Stimulated activated CD8-positive, alpha-beta memory T cell treated with anti-CD3 and anti-CD28 coated beads, Interleukin-4, amount 100 ng/mL, for 48 hours (primary cell): Measurements from ENCODE around the gene NFKBIB.

Source experiments
- DNase-seq: peaks from one replicate; pipeline ENCODE4 v3.0.0-alpha.2; 2020

The NFKBIB gene

GRCh38 chr19:38907670-38908069 lies 7.9 kb downstream of the NFKBIB start:
- DNase-seq: no peak

GRCh38 chr19:38908911-38909310 lies 9.1 kb downstream of the NFKBIB start:
- DNase-seq: no peak

DNA sequence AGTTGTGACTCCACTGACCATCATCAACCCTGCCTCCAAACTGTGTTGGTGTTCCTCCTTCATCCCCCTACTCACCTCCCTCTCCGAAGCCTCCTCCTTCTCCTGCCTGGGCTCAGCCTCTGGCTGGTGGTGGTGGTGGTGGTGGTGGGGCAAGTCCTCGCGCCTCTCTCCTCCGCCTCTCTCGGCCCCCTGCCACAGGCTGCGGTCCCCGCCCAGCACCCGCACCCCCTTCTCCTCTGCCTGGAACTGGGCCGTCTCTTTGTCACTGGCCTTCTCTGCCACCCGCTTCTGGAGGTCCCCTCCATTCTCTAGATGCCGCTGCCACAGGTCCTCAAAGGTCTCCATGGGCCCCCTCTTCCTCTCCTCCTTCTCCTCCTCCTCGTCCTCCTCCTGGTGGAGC lies 10.7 kb downstream of the NFKBIB start:
- no peak for DNase-seq

DNA sequence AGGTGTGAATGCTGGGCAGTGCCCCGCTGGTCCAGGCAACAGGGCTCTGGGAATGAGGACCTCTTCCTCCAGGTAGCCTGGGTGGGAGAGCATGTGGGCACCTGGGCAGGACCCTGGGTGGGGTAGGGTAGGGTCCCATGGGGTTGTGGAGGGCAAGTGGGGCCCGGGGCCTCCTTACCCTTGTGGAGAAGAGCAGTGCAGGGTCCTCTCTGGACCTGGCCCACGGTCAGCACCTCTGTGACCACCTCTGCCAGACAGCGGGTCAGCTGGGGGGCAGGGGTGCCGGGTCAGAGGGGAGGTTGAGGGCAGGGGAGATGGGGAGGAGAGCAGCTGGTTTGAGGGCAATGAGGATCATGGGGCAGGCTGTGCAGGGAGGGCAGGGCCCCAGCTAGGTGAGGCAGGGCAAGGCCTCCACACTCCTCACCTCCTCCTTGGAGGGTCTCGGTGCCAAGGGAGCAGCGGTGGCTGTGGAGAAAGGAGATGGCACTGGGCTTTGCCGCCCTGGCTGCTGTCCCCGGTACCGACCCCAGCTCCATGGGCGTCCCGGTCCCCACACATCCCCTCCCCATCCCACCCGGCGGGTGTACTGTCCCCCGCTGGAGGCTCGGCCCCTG lies 11.7 kb downstream of the NFKBIB start:
- DNase-seq: no peak

DNA sequence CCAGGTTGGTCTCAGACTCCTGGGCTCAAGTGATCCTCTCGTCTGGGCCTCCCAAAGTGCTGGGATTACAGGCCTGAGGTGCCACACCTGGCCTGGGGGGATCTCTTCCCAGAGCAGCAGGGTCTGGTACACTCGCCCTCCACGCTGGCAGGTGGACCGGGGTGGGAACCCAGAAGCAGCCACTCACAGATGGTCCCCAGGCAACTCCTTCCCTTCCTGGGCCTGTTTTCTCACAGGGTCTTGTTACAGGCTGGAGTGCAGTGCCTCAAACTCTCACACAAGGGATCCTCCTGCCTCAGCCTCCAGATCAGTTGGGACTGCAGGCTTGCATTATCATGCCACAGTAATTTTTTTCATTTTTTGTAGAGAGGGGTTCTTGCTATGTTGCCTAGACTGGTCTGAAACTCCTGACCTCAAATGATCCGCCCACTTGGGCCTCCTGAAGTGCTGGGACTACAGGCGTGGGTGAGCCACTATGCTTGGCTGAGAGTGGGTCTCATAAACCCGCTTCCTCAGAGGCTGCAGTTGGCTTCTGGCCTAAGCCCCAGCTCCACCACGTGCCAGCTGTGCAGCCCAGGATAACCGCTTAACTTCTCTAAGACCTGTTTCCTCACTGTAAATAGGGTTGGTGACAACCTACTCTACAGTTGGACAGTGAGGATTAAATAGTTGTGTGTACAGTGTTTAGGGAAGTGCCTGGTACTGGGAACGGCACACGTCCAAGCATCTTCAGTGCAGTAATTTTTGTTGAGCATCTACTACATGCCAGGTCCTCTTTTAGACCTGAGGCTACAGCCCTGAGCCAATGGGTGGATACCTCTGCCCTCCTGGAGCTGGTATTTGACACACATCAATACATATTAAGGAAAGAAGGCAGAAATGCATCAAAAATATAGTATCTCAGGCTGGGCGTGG lies 13.1 kb downstream of the NFKBIB start:
- no peak for DNase-seq

DNA sequence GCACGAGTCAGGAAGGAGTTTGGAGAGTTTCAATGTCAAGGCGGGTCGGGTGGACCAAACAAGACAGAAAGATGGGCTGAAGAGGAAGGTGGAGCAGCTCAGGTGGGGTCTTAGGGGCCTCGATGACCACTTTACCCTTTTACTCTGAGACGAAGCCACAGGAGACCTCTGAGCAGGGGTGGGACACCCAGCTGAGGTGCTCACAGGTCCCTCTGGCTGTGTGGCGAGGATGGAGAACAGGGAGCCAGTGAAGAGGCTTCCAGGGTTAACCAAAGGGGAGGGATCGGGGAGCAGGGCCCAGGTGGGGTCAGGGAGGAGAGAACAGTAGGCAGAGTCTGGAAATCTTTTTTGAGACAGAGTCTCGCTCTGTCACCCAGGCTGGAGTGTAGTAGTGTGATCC lies 14.2 kb downstream of the NFKBIB start:
- no peak for DNase-seq

DNA sequence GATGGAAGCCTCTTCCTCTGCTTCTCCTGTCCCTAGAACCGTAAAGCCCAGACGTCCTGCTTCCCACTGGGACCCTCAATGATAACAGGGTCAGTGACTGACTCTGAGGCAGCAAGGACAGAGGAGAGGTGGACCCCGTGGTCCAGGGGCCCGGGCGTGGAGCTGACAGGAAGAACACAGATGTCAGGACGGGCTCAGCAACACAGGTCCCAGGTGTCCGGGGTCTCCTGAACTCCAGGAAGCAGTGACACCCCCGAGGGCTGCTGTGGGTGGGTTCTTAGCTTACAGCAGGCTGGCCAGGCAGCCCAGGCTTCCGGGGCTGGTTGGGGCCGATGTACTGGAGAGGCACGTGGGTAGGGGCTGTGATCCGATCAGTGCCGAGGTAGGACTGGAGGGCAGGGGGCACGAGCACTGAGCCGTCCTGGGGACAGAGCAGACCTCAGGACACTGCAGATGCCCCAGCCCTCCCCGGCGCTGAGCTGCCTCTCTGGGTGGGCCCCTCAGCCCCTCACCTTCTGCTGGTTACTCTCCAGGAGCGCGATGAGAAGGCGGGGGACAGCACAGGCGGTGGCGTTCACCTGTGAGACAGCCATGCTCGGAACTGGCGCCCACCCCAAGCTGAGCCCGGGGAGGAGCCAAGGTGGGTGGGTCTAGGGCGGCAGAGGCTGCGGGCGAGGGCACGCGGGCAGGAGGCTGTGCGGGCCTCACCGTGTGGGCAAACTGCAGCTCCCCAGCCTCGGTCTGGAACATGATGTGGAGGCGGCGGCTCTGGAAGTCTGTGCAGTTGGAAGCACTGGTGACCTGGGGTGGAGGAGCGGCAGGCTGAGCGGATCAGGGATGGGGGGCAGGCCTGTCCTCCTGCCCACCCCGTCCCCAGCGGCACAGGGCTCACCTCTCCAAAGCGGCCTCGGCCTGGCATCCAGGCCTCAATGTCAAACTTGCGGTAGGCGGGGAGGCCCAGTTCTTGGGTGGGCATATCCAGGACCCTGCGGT lies 15.9 kb downstream of the NFKBIB start:
- no peak for DNase-seq

GRCh38 chr19:38917516-38917915 lies 17.7 kb downstream of the NFKBIB start:
- no peak for DNase-seq

DNA sequence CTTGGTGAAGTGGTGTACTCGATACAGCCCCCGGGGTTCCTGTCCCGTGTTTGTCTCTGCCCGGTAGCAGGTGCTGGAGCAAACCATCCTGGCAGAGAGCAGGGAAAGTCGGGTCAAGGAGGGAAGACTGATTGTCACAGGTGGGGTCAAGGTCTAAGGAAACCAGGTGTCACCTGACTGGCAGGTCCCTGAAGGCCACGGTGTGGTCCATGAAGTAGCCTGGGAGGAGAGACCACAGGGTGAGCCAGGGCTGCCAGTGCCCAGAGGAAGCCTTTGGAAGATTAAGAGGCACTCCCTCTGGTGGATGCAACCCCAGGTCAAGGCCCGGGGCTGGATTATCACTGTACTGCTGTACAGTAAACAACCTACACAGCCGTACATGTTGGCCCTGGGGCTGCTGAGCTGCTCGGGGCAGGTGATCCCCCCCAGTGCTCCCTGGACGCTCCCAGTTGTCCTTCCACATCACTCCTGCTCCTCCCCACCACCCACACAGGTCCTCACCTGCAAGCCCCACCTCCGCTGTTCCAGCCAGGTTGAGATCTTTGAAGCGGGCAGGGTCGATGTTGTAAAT lies 18.2 kb downstream of the NFKBIB start:
- no peak for DNase-seq

DNA sequence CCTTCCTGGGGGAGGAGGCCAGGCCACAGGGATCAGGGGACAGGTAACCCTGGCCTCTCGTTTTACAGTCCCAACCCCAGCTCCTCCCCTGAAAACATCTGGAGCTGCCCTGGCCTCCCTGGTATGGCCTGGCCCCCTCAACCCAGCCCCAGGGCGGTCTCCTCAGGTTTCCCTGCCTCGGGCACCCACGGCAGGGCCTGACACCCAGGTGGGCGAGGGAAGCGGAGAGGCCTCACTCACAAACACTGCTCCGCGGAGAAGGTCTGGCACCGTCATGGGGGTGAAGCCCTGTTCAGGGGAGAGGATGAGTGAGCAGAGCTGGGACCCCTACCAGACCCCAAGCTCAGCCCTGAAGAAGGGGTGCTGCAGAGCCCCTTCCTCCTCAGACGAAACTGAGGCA lies 18.8 kb downstream of the NFKBIB start:
- no peak for DNase-seq

GRCh38 chr19:38919837-38920601 lies 20.2 kb downstream of the NFKBIB start:
- no peak for DNase-seq

GRCh38 chr19:38920602-38921419 lies 21.0 kb downstream of the NFKBIB start:
- no peak for DNase-seq

GRCh38 chr19:38921420-38922274 lies 21.9 kb downstream of the NFKBIB start:
- DNase-seq: no peak

DNA sequence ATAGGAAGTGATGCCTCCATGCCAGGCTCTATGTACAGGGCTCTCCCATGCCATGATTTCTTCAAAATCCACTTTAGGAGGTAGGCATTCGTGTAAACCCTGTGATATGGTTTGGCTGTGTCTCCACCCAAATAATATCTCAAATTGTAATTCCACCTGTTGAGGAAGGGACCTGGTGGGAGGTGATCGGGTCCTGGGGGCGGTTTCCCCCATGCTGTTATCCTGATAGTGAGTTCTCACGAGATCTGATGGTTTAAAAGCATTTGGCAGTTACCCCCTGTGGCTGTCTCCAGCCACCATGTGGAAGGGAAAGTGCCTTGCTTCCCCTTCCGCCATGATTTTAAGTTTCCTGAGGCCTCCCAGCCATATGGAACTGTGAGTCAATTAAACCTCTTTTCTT lies 22.7 kb downstream of the NFKBIB start:
- no peak for DNase-seq

DNA sequence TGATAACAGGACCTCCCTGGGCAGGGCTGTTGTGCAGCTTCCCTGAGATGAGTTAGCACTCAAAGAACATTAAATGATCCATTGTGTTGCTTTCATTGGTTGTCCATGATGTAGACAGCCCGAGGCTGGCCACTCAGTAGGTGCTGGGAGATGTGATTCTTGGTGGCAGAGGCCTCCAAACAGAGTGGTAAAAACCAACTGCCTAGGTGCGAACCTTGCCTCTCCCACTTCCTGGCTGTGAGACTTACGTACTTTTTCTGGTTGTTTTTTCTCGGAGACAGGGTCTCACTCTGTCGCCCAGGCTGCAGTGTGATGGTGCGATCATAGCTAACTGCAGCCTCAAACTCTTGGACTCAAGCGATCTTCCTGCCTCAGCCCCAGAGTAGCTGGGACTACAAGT lies 24.6 kb downstream of the NFKBIB start:
- DNase-seq: no peak

DNA sequence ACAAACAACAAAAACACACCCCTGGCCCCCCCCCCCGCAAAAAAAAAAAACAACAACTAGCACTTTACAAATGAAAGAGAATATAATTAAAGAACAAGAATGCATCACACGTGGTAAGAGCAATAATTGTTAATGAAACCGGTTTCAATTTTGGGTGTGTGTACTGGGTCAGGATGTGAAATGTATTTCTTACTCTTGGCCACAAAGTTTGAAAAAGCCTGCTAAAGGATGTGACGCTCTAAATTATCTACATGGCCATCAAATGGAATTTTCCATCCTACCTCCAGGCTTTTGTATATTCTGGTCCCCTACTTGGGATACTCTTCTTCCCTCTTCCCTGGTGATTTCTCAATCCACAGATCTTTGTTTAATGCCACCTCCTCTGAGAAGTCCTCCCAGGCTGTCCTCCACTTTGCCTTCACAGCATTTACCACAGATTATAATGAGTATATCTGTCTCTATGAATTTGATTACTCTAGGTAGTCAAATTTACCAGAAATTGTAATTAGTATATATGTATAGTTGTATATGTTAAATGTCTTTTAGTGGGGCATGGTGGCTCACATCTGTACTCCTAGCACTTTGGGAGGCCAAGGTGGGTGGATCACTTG lies 28.7 kb downstream of the NFKBIB start:
- DNase-seq: no peak

DNA sequence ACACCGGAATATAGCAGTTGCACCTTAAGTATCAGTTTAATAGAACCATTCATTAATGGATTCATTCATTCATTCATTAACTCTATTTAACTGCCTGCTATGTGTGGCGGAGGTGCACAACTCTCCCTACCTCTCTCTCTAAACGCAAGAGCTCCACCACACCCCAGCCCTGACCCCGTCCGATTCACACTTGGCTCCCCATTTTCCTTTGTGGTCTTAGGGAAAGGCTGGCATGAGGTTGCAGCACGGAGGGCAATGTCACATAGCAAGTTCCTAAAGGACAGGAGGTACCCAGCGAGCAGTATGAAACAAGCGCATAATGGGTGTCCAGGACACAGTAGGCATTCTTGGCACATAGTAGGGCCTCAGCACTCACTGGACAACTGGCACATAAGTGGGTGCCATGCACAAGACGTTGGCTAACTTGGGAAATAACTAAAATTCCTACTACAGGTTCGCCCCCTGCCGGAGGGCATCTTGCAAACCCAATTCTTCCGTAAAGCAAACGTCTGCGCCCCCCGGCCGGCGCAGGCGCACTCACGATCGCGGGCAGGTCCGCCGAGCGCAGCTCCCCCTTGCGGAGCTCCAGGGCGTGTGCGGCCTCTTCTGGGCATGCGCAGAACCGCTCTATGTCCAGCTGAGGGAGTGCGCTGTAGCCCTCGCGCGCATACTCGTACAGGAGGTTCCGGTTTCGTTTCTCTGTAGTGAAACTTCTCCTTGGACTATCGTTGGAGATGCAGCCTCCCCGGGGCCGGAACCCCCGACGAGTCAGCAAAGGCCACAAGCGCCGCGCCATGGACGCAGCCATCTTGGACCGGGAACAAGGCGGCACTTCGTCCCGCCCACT lies 30.4 kb downstream of the NFKBIB start, which contains the start of gene SARS2:
Gene SARS2, minus strand, starts transcription at position 835 of the 847 bp plus-strand sequence. Its CDS starts 27 bp downstream, at position 808.
- DNase-seq: peak; percentile 91

- peak; percentile 98 for DNase-seq
Observed at GRCh38 chr19:38930776-38931520, 31.2 kb downstream of the NFKBIB start, which contains the start of gene MRPS12. TSS of gene MRPS12 (plus strand) at chr19:38930944. CDS start at chr19:38931295, 351 bp downstream.
